Measurements from ENCODE around the gene C16orf90. TPM values are rescaled to one million over a fixed set of nuclear protein-coding genes. Genes with fewer than 3 reads are reported as not detected.
"Not testable (repeated sequence)": the region's sequence is repeated elsewhere in the genome, so short reads cannot be mapped to it uniquely, and the experiment has no call there.

C16orf90 gene
- total RNA-seq, 4 donors from 2014 or later, result not detected

- peaks cover 0 to 20% of the 10 kb centered on the region in 2 donors for H3K36me3 ChIP-seq
- DNase-seq, result no peak
- intact Hi-C loops (cut with DNase I; ENCODE audit: low total_unique reads) (loop anchor here (5.0 to 10.0 kb wide), 3 partner anchors 266 to 349 kb away; partner anchors contain the start of genes OR1F1 and ZNF200), in situ Hi-C loops (cut with MboI; ENCODE audit: low sequenced_read_pairs in 4 of 4) (loop anchor here in 1 of 4 donors (25.0 kb wide), 1 partner anchor 384 kb away; the partner anchor contains the start of gene CREBBP)
- no peak overlapping the region for H3K27ac ChIP-seq
- H3K4me3 ChIP-seq, result no peak overlapping the region
- H3K4me1 ChIP-seq, result peaks cover 6 to 15% of the 10 kb centered on the region in 2 donors
- no peak for TF ChIP-seq CTCF (IDR thresholded peaks at IDR 0.05 in 4 of 5, conservative IDR thresholded peaks at IDR 0.05 in 1 of 5)
- TF ChIP-seq POLR2A (IDR thresholded peaks at IDR 0.05), result no peak
- no peaks in the 10 kb centered on the region for H3K27me3 ChIP-seq
- no peaks in the 10 kb centered on the region for H3K9me3 ChIP-seq
- ATAC-seq, result no peak
These were observed 8.2 kb upstream of the C16orf90 start for GRCh38 chr16:3503523-3503922.

- Histone ChIP-seq H3K9me3 (no peaks in the 10 kb centered on the region), H3K36me3 (peaks cover 0 to 12% of the 10 kb centered on the region in 2 donors), H3K27ac (no peak overlapping the region), H3K4me3 (peak overlapping the region; percentile 89 to 92 (median 91)), H3K27me3 (no peaks in the 10 kb centered on the region), H3K4me1 (peaks cover 6 to 15% of the 10 kb centered on the region in 2 donors)
- intact Hi-C loops (cut with DNase I; ENCODE audit: low total_unique reads) (loop anchor here (1.0 to 10.0 kb wide), 5 partner anchors 45 to 347 kb away; partner anchors contain the start of genes OR1F1, ZNF200 and ZNF263), in situ Hi-C loops (cut with MboI; ENCODE audit: low sequenced_read_pairs in 4 of 4) (loop anchor here in 1 of 4 donors (25.0 kb wide), 1 partner anchor 385 kb away; the partner anchor contains the start of gene CREBBP)
- DNase-seq (no peak), ATAC-seq (no peak)
- no peak for TF ChIP-seq CTCF (IDR thresholded peaks at IDR 0.05 in 4 of 5, conservative IDR thresholded peaks at IDR 0.05 in 1 of 5)
- TF ChIP-seq POLR2A (IDR thresholded peaks at IDR 0.05), result no peak
These were observed 6.6 kb upstream of the C16orf90 start for GRCh38 chr16:3501783-3502400.

GRCh38 chr16:3501412-3501761 lies 6.1 kb upstream of the C16orf90 start:
- in situ Hi-C loops (cut with MboI; ENCODE audit: low sequenced_read_pairs in 4 of 4), result loop anchor here in 1 of 4 donors (25.0 kb wide), 1 partner anchor 386 kb away; the partner anchor contains the start of gene CREBBP
- H3K9me3 ChIP-seq, DNase-seq, H3K36me3 ChIP-seq, H3K27me3 ChIP-seq: not testable (repeated sequence)
- peak overlapping the region; percentile 62 to 80 (median 74) for H3K27ac ChIP-seq
- intact Hi-C loops (cut with DNase I; ENCODE audit: low total_unique reads), result loop anchor here (1.0 to 10.0 kb wide), 5 partner anchors 45 to 347 kb away; partner anchors contain the start of genes OR1F1, ZNF200 and ZNF263
- H3K4me3 ChIP-seq, result peak overlapping the region; percentile 89 to 92 (median 91)
- H3K4me1 ChIP-seq, result peaks cover 6 to 15% of the 10 kb centered on the region in 2 donors
- ATAC-seq, result peak in 1 of 2 donors; percentile 4

- no peak for DNase-seq
- TF ChIP-seq CTCF (IDR thresholded peaks at IDR 0.05 in 4 of 5, conservative IDR thresholded peaks at IDR 0.05 in 1 of 5) (no peak), POLR2A (IDR thresholded peaks at IDR 0.05) (no peak)
- Histone ChIP-seq H3K4me1 (peaks cover 6 to 15% of the 10 kb centered on the region in 2 donors), H3K27me3 (no peaks in the 10 kb centered on the region), H3K27ac (no peak overlapping the region), H3K36me3 (no peaks in the 10 kb centered on the region), H3K4me3 (no peak overlapping the region), H3K9me3 (no peaks in the 10 kb centered on the region)
- in situ Hi-C loops (cut with MboI; ENCODE audit: low sequenced_read_pairs in 4 of 4), result loop anchor here in 1 of 4 donors (10.0 kb wide), 1 partner anchor 94 kb away; the partner anchor contains the start of genes ZNF174 and ZSCAN32
- no peak for ATAC-seq
- intact Hi-C loops (cut with DNase I; ENCODE audit: low total_unique reads), result no loop called here
These were observed 3.7 kb upstream of the C16orf90 start for GRCh38 chr16:3498988-3499387.

GRCh38 chr16:3497771-3498170 lies 2.5 kb upstream of the C16orf90 start:
- no peak for ATAC-seq
- in situ Hi-C loops (cut with MboI; ENCODE audit: low sequenced_read_pairs in 4 of 4), result loop anchor here in 1 of 4 donors (10.0 kb wide), 1 partner anchor 93 kb away; the partner anchor contains the start of genes ZNF174 and ZSCAN32
- intact Hi-C loops (cut with DNase I; ENCODE audit: low total_unique reads), result no loop called here

More at GRCh38 chr16:3497771-3498170, 2.5 kb upstream of the C16orf90 start:
- Histone ChIP-seq H3K36me3 (no peaks in the 10 kb centered on the region), H3K4me1 (peaks cover 6 to 15% of the 10 kb centered on the region in 2 donors), H3K27ac (no peak overlapping the region), H3K27me3 (no peaks in the 10 kb centered on the region), H3K4me3 (no peak overlapping the region), H3K9me3 (no peaks in the 10 kb centered on the region)
- DNase-seq, result no peak
- TF ChIP-seq CTCF (IDR thresholded peaks at IDR 0.05 in 4 of 5, conservative IDR thresholded peaks at IDR 0.05 in 1 of 5) (no peak), POLR2A (IDR thresholded peaks at IDR 0.05) (no peak)

All from gastrocnemius medialis (tissue), 4 donors.